ENCODE results near the gene CLIP1.
"Not testable (repeated sequence)": the region's sequence is repeated elsewhere in the genome, so short reads cannot be mapped to it uniquely, and the experiment has no call there.

Gene CLIP1

DNA sequence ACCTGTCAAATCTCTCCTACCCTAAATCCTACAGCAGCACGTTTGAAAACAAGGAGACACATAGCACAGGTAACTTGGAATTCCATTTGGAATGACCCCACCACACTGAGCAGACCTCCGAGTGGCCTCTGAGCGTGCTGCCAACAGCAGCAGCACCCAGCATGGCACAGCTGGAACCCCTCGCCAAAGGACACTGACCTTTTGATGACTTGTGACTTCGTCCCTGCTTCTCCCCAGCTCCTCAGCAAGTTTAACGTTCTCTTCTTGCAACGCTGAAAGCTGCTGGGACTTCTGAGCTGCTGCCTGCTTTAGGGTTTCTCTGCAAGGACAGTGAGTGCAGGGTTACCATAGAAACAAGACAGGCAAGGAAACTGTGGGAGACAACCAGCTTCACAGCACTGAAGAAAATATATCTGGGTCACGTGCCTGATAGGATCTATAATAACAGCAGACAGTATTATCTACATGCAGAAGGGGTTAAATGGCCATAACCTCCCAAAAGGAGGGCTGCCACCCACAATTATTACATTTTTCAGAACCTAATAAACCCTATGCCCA, 112.8 kb downstream of the CLIP1 start:
- no peak for DNase-seq

DNA sequence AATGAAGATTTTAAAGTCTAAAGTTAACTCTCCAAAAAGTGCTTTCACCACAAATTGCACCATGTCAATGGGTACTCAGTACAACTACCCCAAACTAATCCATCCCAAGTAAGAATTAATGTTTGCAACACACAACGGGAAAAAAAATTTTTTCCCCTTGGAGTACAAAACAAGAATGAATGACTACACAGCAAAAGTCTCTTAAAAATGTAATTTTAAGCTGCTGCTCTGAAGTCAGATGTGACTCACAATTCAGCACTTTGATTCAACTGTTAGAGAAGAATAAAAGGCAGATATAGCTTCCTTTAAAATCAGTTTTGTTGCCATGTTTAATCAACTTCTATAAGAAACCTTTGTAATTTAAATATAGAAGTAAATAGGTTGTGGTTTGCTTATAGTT, 113.7 kb downstream of the CLIP1 start:
- no peak for DNase-seq

DNA sequence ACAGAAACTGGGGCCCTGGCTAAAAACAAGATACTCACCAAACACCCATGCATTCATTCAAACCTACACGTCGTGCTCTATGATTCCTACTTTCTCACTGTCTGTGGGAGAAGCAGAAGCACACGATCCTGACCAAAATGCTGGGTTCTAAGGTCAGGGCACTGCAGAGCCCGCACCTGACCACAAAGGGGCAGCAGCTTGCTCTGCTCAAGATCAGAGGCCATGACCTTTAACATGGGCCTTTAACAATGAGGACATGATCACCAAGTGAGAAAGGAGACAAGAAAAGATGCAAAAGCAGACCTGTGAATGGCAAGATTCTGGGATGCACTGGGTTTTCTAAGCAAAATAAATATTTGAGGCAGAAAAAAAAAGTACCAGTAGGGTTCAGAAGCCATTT, 116.1 kb downstream of the CLIP1 start:
- no peak for DNase-seq

DNA sequence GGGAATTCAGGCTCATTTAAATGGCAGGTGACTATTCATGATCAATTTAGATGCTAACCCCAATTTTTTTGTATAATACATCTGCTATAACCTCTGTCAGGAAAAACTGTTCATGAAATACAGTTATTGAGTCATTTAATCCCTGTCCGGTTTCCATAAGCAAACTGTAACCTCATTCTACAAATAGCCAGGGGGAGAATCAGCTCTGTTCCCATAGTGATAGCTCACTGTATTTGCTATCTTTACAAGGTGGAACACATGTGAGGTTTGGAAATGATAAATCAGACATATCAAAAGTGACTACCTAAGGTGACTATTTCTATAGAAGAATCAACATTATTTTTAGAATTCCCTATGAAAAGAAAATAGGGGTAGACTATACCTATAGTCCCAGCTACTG, 117.5 kb downstream of the CLIP1 start:
- no peak for DNase-seq

DNA sequence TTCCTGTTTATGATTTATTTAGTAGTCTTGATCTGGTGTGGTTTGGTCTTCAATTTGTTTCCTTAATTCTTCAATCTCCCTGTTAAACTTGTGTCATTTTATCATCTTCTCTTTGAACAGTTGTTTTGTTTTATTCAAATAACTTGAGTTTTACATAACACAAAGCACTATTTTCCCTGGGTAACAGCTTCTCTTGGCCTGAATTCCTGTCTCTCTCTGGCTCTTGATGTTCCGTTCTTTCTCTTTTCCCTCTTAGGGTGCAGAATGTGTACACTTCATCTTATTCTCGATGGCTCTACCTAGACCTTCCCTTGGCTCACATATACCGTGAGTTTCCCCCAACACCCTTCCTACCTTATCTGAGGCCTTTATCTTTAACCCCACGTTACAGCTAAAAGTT, 119.4 kb downstream of the CLIP1 start:
- DNase-seq, result no peak

DNA sequence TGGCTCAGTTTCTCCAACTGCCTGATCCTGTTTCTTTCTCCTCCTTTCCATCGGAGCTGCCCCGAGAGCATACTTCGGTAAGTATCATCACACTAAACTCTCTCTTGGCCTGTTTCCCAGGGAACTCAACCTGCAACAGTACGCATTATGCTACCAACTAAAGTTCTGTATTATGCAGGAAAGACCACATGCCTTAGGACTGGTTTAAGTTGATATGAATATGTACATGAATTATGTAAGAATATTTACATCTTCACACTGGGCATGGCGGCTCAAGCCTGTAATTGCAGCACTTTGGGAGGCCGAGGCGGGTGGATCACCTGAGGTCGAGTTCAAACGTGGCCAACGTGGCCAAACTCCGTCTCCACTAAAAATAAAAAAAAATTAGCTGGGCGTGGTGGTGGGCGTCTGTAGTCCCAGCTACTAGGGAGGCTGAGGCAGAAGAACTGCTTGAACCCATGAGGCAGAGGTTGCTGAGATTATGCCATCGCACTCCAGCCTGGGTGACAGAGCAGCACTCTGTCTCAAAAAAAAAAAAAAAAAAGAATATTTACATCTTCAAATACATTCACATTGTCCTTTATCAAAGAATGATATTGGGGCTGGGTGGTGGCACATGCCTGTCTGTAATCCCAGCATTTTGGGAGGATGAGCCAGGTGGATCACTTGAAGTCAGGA, 124.3 kb downstream of the CLIP1 start:
- no peak for DNase-seq

DNA sequence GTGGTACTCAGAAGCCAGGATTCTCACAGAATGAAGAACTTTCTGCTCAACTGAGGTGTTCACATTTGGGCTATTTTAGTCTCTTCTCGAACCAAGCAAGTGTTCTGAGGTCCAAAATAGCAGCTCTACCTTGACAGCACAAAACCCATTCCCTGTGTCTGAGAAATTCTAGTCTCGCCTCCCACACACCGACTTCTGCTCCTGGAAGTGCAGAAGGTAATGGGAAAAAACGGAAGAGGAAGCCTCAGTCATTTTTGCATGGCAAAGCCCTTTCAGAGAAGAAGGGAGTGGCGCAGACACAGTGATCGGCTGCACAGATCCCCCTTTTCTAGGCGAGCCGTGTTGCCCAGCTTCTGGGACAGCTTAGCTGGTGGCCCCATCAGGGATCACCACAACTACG, 125.0 kb downstream of the CLIP1 start:
- DNase-seq, result no peak

DNA sequence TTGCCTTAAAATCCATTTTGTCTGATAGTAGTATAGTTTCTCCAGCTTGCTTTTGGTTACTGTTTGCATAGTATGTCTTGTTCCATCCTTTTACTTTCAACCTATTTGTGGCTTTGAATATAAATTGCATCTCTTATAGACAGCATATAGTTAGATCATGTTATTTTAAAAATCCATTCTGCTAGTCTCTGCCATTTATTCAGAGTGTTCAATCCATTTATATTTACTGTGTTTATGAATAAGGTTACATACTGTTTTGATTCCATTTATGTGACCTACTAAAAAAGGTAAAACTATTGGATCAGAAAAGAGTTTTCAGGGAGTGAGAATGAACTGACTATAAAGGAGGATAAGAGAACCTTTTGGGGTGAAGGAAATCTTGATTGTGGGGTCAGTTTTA, 126.6 kb downstream of the CLIP1 start:
- no peak for DNase-seq

DNA sequence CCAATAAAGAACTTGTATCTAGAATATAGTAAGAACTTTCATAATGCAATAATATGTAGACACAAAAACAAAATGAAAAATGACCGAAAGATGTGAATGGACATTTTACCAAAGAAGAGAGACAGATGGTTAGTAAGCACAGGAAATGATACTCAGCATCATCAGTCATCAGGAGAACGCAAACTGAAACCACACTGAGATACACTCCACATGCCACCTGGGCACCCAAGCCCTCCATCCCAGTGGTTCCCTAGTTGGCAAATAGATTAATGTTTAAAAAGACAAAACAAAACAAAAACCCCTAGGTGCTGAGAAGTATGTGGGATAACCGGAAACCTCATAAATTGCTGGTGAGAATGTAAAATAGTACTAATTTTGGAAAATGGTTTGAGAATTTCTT, 129.4 kb downstream of the CLIP1 start:
- DNase-seq, result no peak

DNA sequence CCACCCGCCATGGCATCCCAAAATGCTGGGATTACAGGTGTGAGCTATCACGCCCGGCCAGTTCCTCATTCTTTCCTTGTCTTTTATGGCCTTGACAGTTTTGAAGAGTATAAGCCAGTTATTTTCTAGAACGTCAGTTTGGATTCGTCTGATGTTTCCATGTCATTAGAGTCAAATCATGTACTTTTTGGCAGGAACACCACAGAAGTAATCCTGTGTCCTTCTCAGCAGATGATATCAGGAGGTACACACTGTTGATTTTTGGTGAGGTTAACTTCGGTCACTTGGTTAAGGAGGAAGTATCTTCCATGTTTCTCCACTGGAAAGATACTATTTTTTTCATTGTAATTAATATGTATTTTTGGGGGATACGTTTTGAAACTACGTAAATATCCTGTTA, 131.0 kb downstream of the CLIP1 start:
- DNase-seq, result no peak

DNA sequence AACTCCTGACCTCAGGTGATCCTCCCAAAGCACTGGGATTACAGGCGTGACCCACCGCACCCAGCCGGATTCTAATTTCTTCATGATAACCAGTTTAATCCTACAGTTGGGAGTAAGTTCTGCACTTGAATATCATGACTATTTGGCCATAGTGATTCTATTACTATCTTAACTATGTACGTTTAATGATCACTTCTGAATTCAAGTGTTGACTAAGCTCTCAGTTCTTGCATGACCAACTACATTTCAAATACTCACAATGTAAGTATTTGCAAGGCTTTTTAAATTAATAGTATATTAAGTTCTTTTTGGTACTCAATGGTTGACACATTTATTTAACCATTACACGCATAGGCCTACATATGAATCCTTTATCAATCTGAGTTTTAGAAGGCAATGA, 138.8 kb downstream of the CLIP1 start:
- DNase-seq, result no peak

DNA sequence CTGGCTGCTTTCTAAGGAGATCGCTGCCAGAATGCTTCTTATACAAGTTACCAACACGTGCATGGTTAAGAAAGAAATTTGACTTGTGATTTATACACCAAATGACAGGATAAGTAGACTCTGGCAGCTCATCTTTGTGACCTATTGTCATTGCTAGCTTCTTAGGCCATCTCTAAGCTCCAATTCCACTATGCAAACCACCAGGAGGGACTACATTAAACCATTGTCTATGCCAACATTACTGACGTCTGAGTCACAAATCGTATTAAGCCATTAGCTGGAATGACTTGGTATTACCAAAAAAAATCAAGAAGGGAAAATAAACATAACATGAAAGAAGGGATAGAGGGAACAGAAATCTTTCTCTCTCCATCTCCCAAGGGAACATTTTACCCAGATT, 140.4 kb downstream of the CLIP1 start:
- no peak for DNase-seq

DNA sequence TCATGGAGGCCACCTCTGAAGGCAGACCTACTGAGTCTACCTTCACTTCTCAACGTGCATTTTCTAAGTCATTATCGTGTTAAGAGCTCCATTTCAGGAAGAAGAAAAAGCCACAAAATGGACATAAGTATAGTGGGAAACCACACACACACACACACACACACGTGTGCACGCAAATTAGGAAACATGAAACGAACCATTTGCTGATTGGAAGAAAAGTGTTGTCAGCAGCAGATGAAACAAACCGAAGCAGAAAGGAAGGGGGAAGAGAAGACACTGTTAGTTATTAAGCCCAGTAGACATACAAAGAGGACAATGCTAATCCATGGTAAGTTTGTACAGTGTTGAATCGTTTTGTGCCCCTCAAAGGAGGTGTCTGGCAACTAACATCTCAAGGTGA, 146.2 kb downstream of the CLIP1 start:
- no peak for DNase-seq

DNA sequence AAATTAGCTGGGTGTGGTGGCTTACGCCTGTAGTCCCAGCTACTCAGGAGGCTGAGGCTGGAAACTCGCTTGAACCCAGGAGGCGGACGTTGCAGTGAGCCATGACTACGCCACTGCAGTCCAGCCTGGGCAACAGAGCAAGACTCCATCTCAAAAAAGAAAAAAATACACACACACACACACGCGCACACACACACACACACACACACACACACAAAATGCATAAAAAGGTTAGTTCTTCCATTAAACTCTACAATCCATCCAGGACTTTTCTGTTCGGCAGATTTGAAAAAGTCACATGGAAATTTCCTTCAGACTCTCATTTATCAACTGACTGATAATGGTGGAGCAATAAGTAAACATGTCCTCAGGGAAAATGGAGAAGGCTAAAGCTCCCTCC, 147.0 kb downstream of the CLIP1 start:
- no peak for DNase-seq

DNA sequence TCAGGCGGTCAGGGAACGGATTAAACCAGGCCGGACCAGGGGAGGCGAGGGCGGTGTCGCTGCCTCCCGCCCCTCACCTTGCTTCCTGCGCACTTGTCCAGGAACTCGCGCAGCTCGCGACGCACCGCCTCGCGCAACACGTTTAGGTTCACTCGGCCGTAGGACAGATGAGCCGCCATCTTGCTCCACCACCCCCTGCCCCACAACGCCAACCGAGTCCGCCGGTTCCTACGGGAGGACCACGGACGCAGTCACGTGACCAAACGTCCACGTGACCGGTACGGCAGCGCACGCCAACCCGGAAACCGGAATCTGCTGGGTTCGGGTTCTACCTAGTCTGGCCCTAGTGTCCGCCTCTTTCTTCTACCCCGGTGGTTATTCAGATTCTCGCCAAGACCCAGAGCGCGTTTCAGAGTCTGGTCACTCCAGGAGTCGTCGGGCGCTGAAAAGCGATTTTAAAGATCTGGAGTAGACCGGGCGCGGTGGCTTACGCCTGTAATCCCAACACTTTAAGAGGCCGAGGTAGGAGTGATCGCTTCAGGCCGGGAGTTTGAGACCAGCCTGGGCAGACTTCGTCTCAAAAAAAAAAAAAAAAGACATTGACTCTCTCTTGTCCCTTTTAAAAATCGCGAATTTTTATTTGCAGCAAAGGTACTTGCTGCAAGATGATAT, 156.1 kb downstream of the CLIP1 start, which contains the start of gene VPS33A:
Gene VPS33A, minus strand, starts transcription at position 265 of the 672 bp plus-strand sequence. Its CDS starts 86 bp downstream, at position 179.
- DNase-seq, result peak; percentile 95 to 97

DNA sequence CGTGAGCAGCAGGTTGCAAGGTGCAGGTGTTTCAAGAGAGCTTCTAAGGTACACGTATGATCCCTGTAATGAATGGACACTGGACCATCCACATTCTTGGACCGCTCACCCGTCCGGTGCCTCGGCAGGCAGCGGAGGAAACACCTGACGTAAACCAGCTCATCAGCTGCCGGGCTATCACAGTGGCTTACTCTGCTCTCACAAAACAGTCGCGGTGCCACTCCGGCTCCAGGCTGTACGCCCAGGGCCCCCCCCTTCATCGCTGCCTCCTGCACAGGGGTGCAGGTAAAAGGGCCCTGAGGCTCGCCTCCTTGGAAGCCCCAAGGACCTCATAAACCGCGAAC, 156.6 kb downstream of the CLIP1 start:
- peak; percentile 21 to 25 for DNase-seq

DNA sequence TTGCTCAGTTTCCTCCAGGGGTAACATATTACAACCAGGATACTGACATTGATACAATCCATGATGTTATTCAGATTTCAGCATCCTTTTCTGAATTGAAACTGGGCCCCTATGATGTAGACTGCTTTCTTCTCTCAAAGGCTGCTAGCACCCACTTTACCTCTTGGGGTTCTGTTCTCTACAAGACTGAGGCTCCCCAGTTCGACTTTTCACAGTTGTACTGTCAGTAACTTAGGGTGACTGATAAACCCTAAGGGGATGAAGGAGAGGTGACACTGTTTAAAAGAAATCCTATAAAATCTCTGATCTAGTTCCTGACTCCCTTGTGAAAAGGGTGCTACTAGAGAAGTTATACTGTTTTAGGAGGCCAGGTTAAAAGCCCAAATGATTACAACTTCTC, 157.0 kb downstream of the CLIP1 start:
- no peak for DNase-seq

DNA sequence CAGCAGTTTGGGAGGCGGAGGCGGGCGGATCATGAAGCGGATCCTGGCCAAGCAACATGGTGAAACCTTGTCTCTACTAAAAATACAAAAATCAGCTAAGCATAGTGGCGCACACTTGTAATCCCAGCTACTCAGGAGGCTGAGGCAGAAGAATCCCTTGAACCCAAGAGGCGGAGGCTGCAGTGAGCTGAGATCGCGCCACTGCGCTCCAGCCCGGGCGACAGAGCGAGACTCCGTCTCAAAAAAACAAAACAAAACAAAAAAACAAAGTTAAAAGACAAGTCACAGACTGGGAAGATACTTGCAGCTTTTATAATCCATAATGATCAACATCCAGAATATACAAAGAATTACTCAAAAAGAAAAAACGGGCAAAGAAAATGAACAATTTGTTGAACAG, 161.7 kb downstream of the CLIP1 start:
- not testable (repeated sequence) for DNase-seq

DNA sequence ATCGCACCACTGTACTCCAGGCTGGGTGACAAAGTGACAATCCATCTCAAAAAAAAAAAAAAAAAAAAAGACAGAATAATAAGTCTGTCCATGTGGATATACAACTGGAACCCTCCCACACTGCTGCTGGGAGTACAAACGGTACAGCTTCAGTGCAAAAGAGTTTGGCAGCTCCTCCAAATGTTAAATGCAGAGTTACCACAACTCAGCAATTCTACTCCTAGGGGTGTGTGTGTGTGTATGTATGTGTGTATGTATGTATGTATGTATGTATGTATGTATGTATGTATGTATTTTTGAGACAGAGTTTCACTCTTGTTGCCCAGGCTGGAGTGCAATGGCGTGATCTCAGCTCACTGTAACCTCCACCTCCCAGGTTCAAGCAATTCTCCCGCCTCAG, 163.5 kb downstream of the CLIP1 start:
- DNase-seq, result not testable (repeated sequence)

DNA sequence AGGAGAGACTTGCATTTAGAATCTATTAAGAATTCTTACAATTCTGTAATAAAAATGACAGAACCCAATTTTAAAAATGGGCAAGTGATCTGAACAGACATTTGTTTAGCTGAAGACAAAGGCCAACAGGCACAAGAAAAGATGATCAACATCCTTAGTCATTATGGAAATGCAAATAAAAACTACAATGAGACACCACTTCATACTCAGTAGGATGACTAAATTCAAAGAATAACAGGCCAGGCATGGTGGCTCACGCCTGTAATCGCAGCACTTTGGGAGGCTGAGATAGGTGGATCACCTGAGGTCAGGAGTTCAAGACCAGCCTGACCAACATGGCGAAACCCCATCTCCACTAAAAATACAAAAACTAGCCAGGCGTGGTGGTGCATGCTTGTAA, 164.0 kb downstream of the CLIP1 start:
- DNase-seq, result not testable (repeated sequence)

DNA sequence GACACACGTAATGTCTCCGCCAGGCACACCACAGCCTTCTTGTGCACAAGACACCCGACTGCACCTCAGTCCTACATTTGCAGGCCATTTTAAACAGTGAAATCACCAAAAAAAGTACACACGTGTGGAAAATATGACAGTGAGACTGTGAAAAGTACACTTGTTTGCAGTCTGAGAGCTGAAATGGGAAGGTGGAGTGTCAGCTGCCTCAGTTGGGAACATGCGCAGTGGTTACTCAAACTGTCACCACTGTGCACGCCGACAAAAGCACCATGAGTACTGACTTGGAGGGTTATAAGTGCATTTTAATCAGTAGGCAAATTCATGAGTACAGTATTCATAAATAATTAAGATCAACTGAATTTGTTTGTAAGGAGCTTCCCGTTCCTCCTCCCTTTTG, 171.9 kb downstream of the CLIP1 start:
- DNase-seq, result no peak

DNA sequence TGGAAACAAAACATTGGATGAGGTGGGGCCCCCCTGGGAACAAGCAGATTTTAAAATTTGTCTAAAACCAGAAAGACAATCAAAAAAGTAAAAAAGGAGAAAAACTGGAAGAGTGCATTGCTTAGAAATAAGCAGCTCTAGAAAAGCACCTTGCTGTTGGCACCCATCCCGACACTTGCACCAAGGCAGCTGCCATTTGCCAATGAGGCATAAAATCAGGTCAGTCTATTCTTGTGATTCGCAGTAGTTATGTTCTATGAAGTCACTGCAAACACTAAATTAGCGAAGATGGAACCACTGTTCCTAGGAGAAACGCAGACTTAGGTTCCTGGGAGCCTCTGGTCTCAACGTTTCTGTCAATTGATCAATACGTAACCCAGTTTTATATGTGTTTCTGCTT, 172.4 kb downstream of the CLIP1 start:
- DNase-seq, result no peak

DNA sequence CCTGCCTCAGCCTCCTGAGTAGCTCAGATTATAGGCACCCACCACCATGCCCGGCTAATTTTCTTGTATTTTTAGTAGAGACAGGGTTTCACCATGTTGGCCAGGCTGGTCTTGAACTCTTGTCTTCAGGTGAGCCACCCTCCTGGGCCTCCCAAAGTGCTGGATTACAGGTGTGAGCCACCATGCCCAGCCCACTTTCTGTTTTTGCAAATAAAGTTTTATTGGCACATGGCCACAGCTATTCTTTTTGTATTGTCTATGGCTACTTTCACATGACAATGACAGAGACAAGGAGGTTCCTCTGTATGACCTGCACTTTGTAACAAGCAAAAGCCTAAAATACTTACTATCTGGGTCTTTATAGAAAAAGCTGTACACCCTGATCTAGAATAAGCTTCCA, 176.9 kb downstream of the CLIP1 start:
- DNase-seq, result no peak

DNA sequence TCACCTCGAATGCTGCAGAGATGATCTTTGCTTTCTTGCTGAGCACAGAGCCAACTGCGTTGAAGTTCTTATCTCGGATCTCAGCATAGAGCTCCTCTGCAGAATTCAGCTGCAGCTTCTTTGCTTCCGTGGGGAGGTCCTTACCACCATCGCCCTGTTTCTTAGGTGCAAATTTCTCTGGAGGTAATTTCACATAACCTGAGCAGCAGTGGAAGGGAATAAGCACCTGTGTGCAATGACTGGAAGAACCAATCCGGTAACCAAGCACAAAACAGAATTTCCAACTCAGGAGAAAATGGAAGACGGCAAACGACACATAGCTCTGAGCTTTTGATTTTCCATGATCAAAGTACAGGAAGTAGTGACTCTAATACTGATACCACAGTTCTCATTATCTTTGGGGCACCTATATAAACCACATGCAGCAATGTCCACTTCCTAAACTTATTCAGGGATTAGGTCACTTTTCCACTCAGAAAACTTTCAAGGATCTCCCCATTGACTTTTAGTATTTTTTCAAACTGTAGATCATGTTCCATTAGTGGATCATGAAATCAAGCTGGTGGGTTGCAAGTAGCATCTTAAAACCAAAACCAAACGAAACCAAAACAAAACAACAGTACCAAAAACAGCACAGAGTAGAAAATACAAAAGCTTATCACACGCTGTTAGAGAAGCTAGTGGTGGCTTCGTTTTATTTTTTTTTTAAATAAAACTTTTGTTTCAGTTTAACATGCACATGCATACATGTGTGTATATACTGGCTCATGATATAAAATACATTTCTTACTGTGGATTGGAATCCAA, 177.7 kb downstream of the CLIP1 start:
- no peak for DNase-seq

Data from stimulated activated CD4-positive, alpha-beta T cell treated with anti-CD3 and anti-CD28 coated beads, Interleukin-2, amount 100 ng/mL, for 48 hours (primary cell).